Inflammatory macrophage treated with lipopolysaccharide for 4 hours (primary cell): Measurements from ENCODE around the gene CACNA1S.

ENCODE experiments used
- DNase-seq: peaks from one replicate; pipeline ENCODE4 v3.0.0-alpha.2; 2020

Gene CACNA1S

GRCh38 chr1:201008666-201009360 is 103.4 kb downstream of the CACNA1S start:
- DNase-seq: no peak

DNA sequence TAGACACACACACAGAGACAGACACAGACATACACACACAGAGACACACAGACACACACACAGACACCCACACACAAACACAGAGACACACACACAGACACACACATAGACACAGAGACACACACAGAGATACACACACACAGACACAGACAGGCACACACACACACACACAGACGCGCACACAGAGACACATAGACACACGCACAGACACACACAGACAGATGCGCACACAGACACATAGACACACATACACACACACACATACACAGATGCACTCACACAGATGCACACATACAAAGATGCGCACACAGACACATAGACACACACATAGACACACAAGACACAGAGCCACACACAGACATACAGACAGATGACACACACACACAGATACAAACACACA is 104.7 kb downstream of the CACNA1S start:
- DNase-seq: no peak

DNA sequence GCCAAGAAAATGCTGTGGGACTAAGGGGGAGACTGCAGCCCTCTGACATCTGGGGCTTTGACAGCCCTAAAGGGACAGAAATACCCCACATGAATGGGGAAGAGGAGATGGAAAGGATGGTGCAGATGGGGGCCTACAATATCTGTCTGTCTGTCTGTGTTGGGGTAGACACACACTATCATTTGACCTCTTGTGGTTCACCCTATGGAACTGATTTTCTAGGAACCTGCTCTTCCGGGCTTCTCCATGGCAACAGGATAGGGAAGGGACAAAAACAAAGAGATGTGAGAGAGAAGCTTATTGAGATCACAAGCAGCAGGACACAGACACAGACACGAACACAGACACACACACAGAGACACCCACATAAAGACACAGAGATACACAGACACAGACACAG is 105.8 kb downstream of the CACNA1S start:
- no peak for DNase-seq

DNA sequence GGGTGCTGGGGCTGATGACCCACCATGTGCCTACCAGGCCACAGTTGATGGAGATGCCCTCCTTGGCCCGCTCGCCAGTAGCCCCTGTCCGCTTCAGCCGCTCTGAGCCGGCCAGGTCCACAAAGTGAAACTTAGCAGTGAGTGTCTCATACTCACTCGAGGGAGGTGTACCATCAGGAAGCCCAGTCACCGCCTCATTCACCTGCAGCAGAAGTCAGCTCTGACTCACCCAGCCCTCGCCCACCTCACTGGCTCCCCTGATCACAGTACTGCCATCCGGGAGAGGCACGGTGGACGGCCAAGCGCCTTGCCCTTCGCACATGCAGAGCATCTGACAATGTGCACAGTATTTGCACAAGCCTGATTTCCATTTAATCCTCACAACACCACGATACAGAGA is 107.5 kb downstream of the CACNA1S start:
- DNase-seq: no peak

- DNase-seq: no peak
These were observed 108.1 kb downstream of the CACNA1S start for GRCh38 chr1:201004154-201004553.

- DNase-seq: no peak
These were observed 109.7 kb downstream of the CACNA1S start for GRCh38 chr1:201002510-201002909.

DNA sequence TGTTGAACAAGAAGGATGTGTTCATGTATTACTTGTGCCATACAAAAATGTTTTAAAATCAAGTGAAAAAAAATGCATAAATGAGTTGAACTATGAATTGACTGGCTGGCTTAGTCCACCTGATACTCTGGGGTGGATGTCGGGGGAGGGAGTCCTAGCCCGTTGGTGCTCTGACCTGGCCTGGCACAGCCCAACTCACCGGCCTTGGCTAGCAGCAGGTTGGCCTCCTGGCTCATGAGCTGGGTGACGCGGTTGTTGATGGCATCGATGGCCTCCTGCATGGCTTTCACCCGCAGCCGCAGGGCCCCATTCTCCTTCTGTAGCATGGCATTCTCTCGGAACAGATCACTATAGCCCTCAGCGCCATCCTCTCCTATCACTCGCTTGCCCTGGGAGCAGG is 110.3 kb downstream of the CACNA1S start:
- DNase-seq: no peak

GRCh38 chr1:201000391-201000790 is 111.8 kb downstream of the CACNA1S start:
- no peak for DNase-seq

GRCh38 chr1:200999667-201000066 is 112.6 kb downstream of the CACNA1S start:
- DNase-seq: no peak

- DNase-seq: no peak
These were observed 113.9 kb downstream of the CACNA1S start for GRCh38 chr1:200998323-200998722.

GRCh38 chr1:200992382-200993048 is 119.7 kb downstream of the CACNA1S start:
- DNase-seq: peak; percentile 12

- no peak for DNase-seq
These were observed 121.1 kb downstream of the CACNA1S start for GRCh38 chr1:200991097-200991614.

GRCh38 chr1:200990114-200990513 is 122.1 kb downstream of the CACNA1S start:
- DNase-seq: no peak
